ENCODE measurements around the gene ZSCAN16.
"Not testable (repeated sequence)": the region's sequence is repeated elsewhere in the genome, so short reads cannot be mapped to it uniquely, and the experiment has no call there.

ZSCAN16 gene

DNA sequence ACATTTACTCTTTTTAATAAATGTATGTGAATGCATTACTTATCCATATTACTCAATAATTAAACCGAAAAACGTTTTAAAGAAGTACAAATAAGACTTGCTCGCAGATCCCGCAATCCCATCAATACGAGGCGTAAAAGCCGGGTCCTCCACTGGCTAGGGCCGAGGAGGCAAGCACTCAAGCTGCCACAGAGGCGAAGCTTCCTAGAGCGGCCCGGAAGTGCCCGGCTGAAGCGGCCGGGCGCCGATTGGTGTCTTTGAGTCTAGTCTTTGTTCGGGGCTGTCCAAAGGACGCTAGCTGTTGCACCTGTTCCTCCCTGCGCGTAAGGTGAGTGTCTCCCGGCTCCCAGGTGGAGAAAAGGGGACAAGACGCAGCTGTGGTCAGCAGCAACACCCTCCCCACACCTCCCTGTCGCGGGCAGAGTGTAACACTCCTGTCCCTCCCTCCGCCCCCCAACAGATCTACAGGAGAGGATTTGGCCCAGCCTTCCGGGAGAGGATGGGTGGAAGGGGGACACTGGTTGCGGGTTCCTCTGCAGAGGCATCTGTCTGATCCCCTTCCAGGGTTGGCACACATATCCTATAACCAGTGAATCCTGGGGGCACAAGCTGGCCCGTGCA, at the start of gene ZSCAN16:
Gene ZSCAN16 (plus strand): TSS at position 260 of the 621 bp plus-strand sequence. CDS start 835 bp downstream, outside the sequence.
- Mint-ChIP-seq H3K27me3 (no peaks in the 10 kb centered on the region), H3K9me3 (no peaks in the 10 kb centered on the region), H3K4me3 (peak within 1 kb of the TSS; percentile 88), H3K4me1 (peaks cover 43% of the 10 kb centered on the region), H3K36me3 (ENCODE audit: insufficient read depth) (peaks cover 42% of the 10 kb centered on the region), H3K27ac (ENCODE audit: low read depth) (peak within 1 kb of the TSS; percentile 91)
- DNase-seq (ENCODE audit: low spot score in 2 of 2) = peak; percentile 55 to 63
- ATAC-seq (replicated peaks; ENCODE audit: extremely low read depth, poor library complexity, severe bottlenecking) = peak; percentile 83

DNA sequence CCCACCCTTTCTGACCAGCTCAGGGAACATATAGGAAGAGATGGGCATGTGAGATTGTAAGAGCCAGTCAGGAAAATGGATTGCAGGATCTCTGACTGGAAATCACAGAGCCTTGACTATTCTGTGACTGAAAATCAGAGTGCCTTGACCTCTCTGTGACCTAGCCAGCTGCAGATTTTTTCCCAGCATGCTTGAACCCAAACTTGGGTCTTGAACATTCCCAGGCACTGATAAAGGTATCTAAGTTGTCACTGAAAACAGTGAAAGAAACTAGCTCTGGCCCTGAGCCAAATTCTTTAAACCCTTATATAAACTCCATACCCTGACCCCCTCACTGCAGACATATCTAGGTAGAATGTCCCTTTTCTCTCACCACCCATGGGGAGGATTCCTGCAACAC, 46.4 kb upstream of the ZSCAN16 start:
- no peaks in the 10 kb centered on the region for H3K9me3 Mint-ChIP-seq
- no peak overlapping the region for H3K4me3 Mint-ChIP-seq
- no peak for ATAC-seq (replicated peaks; ENCODE audit: extremely low read depth, poor library complexity, severe bottlenecking)
- H3K4me1 Mint-ChIP-seq = peaks cover 20% of the 10 kb centered on the region
- H3K36me3 Mint-ChIP-seq (ENCODE audit: insufficient read depth) = peaks cover 24% of the 10 kb centered on the region
- DNase-seq (ENCODE audit: low spot score in 2 of 2) = no peak
- H3K27me3 Mint-ChIP-seq = no peaks in the 10 kb centered on the region
- H3K27ac Mint-ChIP-seq (ENCODE audit: low read depth) = no peak overlapping the region

DNA sequence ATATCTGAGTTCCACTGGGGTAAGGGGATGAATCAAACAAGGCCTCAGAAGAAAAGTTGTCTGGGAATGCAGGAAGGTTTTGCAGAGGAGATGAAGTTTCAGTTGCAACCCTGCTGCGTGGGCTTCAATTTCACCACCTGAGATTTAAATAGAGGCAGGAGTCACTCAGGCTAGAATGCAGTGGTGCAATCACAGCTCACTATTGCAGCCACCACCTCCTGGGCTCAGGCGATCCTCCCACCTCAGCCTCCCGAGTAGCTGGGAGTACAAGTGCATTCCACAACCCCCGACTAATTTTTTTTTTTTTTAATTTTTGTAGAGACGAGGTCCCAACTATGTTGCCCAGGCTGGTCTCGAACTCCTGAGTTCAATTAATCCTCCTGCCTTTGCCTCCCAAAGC, 45.6 kb upstream of the ZSCAN16 start:
- ATAC-seq (replicated peaks; ENCODE audit: extremely low read depth, poor library complexity, severe bottlenecking) (no peak), DNase-seq (ENCODE audit: low spot score in 2 of 2) (no peak)
- Mint-ChIP-seq H3K36me3 (ENCODE audit: insufficient read depth) (peaks cover 22% of the 10 kb centered on the region), H3K27me3 (no peaks in the 10 kb centered on the region), H3K4me1 (peaks cover 20% of the 10 kb centered on the region), H3K27ac (ENCODE audit: low read depth) (no peak overlapping the region), H3K9me3 (no peaks in the 10 kb centered on the region), H3K4me3 (peak overlapping the region; percentile 75)

DNA sequence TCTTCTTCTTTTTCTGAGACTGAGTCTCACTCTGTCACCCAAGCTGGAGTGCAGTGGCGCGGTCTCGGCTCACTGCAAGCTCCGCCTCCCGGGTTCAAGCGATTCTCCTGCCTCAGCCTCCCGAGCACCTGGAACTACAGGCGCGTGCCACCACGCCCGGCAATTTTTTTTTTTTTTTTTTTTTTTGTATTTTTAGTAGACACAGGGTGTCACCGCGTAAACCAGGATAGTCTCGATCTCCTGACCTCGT, 44.1 kb upstream of the ZSCAN16 start, which contains the start of gene ZNF165:
Gene ZNF165 (plus strand): TSS at position 188 of the 250 bp plus-strand sequence. CDS start 4,913 bp downstream, outside the sequence.
- Mint-ChIP-seq H3K4me1 (peaks cover 20% of the 10 kb centered on the region), H3K36me3 (ENCODE audit: insufficient read depth) (peaks cover 22% of the 10 kb centered on the region)

DNA sequence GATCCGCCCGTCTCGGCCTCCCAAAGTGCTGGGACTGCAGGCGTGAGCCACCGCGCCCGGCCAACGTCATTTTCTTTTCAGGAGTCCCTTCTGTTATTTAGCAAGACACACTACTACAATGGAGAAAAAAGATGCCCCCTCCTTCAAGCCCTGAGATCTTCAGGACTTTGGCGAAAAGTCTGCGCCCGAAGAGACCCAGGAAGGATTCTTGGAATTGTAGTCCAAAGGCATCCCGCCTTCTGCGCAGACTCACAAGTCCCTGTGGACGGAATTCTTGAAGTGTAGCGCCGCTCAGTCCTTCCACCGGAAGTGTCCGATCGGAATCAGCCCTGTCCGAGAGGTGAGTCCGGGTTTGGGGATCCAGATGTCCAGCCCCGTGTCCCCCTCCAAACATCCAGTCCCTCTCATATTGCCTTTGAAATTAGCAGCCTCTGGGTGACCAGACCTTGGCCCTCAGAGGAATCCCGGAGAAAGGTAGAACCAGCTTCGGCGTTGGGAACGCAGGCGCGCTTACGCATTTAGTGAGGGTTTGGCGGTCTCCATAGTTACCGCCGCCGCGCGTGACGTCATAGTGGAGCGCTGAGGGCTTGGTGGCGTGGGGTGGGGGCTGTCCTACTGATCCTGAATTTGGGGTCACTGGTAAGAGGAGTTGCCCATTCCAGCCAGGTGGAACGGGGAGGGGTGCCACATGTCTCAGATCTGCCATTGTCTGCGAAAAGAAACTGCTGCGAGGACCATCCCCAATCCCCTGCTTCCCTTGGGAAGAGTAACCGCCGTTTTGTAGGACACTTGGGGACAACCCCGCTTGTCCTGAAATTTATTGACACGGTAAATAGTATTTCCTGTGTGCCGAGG, 43.6 kb upstream of the ZSCAN16 start:
- Mint-ChIP-seq H3K27me3 (no peaks in the 10 kb centered on the region), H3K27ac (ENCODE audit: low read depth) (peak overlapping the region; percentile 89), H3K4me3 (peak overlapping the region; percentile 75), H3K4me1 (peaks cover 20% of the 10 kb centered on the region), H3K9me3 (no peaks in the 10 kb centered on the region), H3K36me3 (ENCODE audit: insufficient read depth) (peaks cover 22% of the 10 kb centered on the region)
- ATAC-seq (replicated peaks; ENCODE audit: extremely low read depth, poor library complexity, severe bottlenecking) (peak; percentile 80), DNase-seq (ENCODE audit: low spot score in 2 of 2) (peak; percentile 90 to 92)

More for the DNA sequence above, 44.1 kb upstream of the ZSCAN16 start, which contains the start of gene ZNF165:
- not testable (repeated sequence) for DNase-seq (ENCODE audit: low spot score in 2 of 2); H3K9me3 Mint-ChIP-seq; H3K27me3 Mint-ChIP-seq
- H3K4me3 Mint-ChIP-seq = peak within 1 kb of the TSS; percentile 75
- peak; percentile 13 for ATAC-seq (replicated peaks; ENCODE audit: extremely low read depth, poor library complexity, severe bottlenecking)
- peak within 1 kb of the TSS; percentile 89 for H3K27ac Mint-ChIP-seq (ENCODE audit: low read depth)

DNA sequence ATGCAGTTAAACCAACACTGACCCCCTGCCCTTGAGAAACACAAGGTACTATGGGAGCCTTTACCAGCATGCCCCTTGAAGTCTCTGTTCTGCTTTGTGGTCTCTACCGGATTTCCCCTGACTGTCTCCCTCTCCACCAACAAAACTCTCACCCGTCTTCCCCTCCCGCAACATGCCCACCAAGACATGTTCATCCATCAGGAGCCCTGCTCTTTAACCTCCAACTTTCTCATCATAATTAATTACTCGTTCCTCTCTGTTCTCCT, 43.0 kb upstream of the ZSCAN16 start:
- H3K4me1 Mint-ChIP-seq = peaks cover 20% of the 10 kb centered on the region
- H3K27me3 Mint-ChIP-seq = no peaks in the 10 kb centered on the region
- H3K4me3 Mint-ChIP-seq = peak overlapping the region; percentile 75
- no peaks in the 10 kb centered on the region for H3K9me3 Mint-ChIP-seq
- peaks cover 22% of the 10 kb centered on the region for H3K36me3 Mint-ChIP-seq (ENCODE audit: insufficient read depth)
- peak overlapping the region; percentile 89 for H3K27ac Mint-ChIP-seq (ENCODE audit: low read depth)
- DNase-seq (ENCODE audit: low spot score in 2 of 2) (peak in 1 of 2 donors; percentile 56), ATAC-seq (replicated peaks; ENCODE audit: extremely low read depth, poor library complexity, severe bottlenecking) (peak; percentile 64)

DNA sequence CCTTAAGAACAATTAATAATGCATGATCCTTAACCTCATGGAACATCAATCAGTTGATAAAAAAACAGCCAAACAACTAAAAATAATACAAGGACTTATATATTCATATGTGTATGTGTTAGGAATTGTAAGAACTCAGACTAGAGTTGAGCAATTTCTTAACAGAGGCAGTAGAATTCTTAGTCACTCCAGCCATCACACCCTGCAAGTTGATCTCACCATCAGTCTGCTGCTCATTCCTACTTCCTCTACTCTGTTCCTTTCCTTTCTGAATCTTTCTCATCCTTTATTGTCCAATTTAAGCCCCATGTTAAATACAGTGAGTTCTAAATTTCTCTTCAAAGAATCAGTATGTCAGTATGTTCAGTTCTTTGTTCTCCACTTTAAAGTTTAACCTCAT, 41.5 kb upstream of the ZSCAN16 start:
- H3K4me1 Mint-ChIP-seq = peaks cover 20% of the 10 kb centered on the region
- no peak overlapping the region for H3K4me3 Mint-ChIP-seq
- DNase-seq (ENCODE audit: low spot score in 2 of 2) = no peak
- ATAC-seq (replicated peaks; ENCODE audit: extremely low read depth, poor library complexity, severe bottlenecking) = no peak
- peaks cover 22% of the 10 kb centered on the region for H3K36me3 Mint-ChIP-seq (ENCODE audit: insufficient read depth)
- no peaks in the 10 kb centered on the region for H3K27me3 Mint-ChIP-seq
- no peak overlapping the region for H3K27ac Mint-ChIP-seq (ENCODE audit: low read depth)
- peaks cover 5% of the 10 kb centered on the region for H3K9me3 Mint-ChIP-seq

DNA sequence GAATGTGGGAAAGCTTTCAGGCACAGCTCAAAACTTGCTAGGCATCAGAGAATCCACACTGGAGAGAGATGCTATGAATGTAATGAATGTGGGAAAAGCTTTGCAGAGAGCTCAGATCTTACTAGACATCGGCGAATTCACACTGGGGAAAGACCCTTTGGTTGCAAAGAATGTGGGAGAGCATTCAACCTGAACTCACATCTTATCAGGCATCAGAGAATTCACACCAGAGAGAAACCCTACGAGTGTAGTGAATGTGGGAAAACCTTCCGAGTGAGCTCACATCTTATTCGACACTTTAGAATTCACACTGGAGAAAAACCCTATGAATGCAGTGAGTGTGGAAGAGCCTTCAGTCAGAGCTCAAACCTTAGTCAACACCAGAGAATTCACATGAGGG, 35.4 kb upstream of the ZSCAN16 start:
- ATAC-seq (replicated peaks; ENCODE audit: extremely low read depth, poor library complexity, severe bottlenecking) (no peak), DNase-seq (ENCODE audit: low spot score in 2 of 2) (no peak)
- H3K4me1 Mint-ChIP-seq = no peaks in the 10 kb centered on the region
- H3K9me3 Mint-ChIP-seq = peaks cover 25% of the 10 kb centered on the region
- no peak overlapping the region for H3K4me3 Mint-ChIP-seq
- H3K27ac Mint-ChIP-seq (ENCODE audit: low read depth) = no peak overlapping the region
- no peaks in the 10 kb centered on the region for H3K36me3 Mint-ChIP-seq (ENCODE audit: insufficient read depth)
- H3K27me3 Mint-ChIP-seq = no peaks in the 10 kb centered on the region

DNA sequence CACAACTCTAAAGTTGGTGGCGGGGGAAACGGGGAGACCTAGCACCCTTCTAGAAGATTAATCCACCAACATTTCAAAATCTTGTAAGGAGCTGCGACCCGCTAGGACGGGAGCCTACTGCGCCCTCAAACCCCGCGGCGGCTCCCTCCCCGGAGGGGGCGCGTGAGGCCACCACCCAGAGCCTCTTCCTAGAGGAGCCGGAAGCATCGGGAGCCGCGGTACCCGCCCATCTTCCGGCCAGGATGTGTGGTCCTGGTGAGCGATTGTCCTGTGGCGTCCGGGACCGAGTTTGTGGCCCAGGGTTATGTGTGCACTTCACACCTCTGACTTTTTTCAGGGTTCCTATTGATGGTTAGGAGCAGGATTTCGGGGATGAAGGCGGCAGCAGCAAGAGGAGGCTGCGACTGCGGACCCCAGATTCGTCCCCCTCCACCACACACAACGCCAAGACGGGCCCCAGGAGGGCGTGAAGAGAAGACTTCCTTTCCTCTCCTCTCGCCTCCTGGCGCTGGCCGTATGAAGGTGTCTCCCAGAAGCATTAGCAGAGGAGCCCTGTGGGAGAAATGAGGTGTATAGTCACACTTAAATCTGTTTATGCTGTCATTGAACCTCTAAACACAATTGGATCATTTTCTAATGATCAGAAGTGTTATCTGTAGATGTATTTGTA, 33.4 kb upstream of the ZSCAN16 start:
- Mint-ChIP-seq H3K4me3 (no peak overlapping the region), H3K27me3 (peaks cover 9% of the 10 kb centered on the region), H3K36me3 (ENCODE audit: insufficient read depth) (no peaks in the 10 kb centered on the region), H3K4me1 (no peaks in the 10 kb centered on the region), H3K9me3 (peaks cover 25% of the 10 kb centered on the region), H3K27ac (ENCODE audit: low read depth) (no peak overlapping the region)
- DNase-seq (ENCODE audit: low spot score in 2 of 2) = no peak
- ATAC-seq (replicated peaks; ENCODE audit: extremely low read depth, poor library complexity, severe bottlenecking) = no peak

DNA sequence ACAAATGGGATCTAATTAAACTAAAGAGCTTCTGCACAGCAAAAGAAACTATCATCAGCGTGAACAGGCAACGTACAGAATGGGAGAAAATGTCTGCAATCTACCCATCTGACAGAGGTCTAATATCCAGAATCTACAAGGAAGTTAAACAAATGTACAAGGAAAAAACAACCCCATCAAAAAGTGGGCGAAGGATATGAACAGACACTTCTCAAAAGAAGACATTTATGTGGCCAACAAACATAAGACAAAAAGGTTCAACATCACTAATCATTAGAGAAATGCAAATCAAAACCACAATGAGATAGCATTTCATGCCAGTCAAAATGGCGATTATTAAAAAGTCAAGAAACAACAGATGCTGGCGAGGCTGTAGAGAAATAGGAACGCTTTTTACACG, 22.2 kb upstream of the ZSCAN16 start:
- not testable (repeated sequence) for ATAC-seq (replicated peaks; ENCODE audit: extremely low read depth, poor library complexity, severe bottlenecking); DNase-seq (ENCODE audit: low spot score in 2 of 2); H3K27ac Mint-ChIP-seq (ENCODE audit: low read depth); H3K9me3 Mint-ChIP-seq; H3K36me3 Mint-ChIP-seq (ENCODE audit: insufficient read depth); H3K4me3 Mint-ChIP-seq
- peaks cover 11% of the 10 kb centered on the region for H3K4me1 Mint-ChIP-seq
- peaks cover 26% of the 10 kb centered on the region for H3K27me3 Mint-ChIP-seq

DNA sequence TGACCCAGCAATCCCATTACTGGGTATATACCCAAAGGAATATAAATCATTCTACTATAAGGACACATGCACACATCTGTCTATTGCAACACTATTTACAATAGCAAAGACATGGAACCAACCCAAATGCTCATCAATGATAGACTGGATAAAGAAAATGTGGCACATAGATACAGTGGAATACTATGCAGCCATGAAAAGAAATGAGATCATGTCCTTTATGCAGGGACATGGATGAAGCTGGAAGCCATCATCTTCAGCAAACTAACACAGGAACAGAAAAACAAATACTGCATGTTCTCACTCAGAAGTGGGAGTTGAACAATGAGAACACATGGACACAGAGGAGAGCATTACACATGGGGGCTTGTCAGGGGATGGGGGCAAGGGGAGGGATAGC, 21.7 kb upstream of the ZSCAN16 start:
- not testable (repeated sequence) for H3K4me3 Mint-ChIP-seq; H3K27ac Mint-ChIP-seq (ENCODE audit: low read depth)
- peaks cover 26% of the 10 kb centered on the region for H3K27me3 Mint-ChIP-seq

DNA sequence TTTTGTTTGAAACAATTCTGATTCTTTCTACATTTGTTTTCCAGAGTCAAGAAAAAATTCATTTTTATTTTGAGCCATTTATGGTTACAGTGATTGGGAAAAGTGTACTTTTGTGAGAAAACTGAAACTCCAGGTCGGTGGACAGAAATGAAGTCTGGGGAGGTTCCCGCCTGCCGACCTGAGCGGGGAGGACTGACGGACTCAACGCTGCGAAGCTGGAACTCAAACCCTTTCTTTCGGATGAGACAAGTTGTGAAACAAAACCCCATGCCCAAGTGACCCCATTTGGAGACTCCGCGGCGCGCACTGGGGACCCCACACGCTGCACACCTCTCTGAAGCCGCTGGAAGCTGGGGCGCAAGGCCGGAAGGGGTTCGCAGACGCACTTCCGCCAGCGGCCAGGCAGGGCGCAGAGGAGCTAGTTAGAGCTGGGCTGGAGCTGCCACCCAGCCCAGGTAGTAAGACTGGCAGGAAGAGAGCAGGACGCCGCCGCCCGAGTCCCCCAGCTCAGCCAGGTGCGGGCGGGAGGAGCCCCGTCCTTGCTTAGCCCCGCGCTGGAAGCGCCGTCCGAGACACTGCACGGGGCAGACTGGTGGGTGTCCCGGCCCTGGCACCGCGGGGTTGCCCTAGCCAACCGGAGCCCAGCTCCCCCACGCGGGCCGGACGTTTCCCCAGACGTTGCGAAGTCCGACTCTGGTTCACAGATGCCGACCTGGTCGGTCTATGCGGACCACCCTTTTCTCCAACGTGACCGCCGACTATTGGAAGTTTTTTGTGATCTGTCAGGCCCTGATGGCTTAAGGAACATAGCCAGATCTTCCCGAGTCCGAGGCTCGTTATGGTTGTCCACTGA, 19.8 kb upstream of the ZSCAN16 start:
- DNase-seq (ENCODE audit: low spot score in 2 of 2) (peak; percentile 70 to 75), ATAC-seq (replicated peaks; ENCODE audit: extremely low read depth, poor library complexity, severe bottlenecking) (peak; percentile 99)
- Mint-ChIP-seq H3K27ac (ENCODE audit: low read depth) (peak overlapping the region; percentile 93), H3K4me3 (peak overlapping the region; percentile 87), H3K4me1 (peaks cover 11% of the 10 kb centered on the region), H3K27me3 (peaks cover 26% of the 10 kb centered on the region), H3K9me3 (no peaks in the 10 kb centered on the region), H3K36me3 (ENCODE audit: insufficient read depth) (peaks cover 5% of the 10 kb centered on the region)

More for the DNA sequence above, 21.7 kb upstream of the ZSCAN16 start:
- not testable (repeated sequence) for DNase-seq (ENCODE audit: low spot score in 2 of 2); ATAC-seq (replicated peaks; ENCODE audit: extremely low read depth, poor library complexity, severe bottlenecking); H3K36me3 Mint-ChIP-seq (ENCODE audit: insufficient read depth); H3K9me3 Mint-ChIP-seq
- H3K4me1 Mint-ChIP-seq = peaks cover 11% of the 10 kb centered on the region
